Renal cortex interstitium (tissue), 15 donors: ENCODE measurements around the gene RPL36A. TPM values are rescaled to one million over a fixed set of nuclear protein-coding genes. Genes with fewer than 3 reads are reported as not detected.

Experiments
- DNase-seq, 11 donors: peaks; one replicate each; pipeline ENCODE4 v3.0.0-alpha.2; 2013; ENCODE audit warnings: low read depth in 9 of 11, low spot score in 4 of 11; ENCODE audit errors: extremely low read depth in 1 of 11
- long read RNA-seq, 16 experiments: transcript quantifications; one replicate each; lab custom pipeline, GENCODE V29; 2026
- polyA plus RNA-seq, 3 donors: library from polyadenylated mRNA; unstranded; fragments of 120-200 nt; gene quantifications; one replicate each; pipeline ENCODE4 v1.2.1, GENCODE V29; 2013; ENCODE audit not compliant: insufficient read length in 3 of 3

The RPL36A gene
- 1,000 to 10,000 TPM in 2 of 3 donors, 100 to 1,000 TPM in 1; 887 to 1,397 (median 1,349) TPM for polyA plus RNA-seq
- long read RNA-seq, donor 1, transcript RPL36A-205 (4 exons, 710 nt): minor isoform, 8 of 77 reads
- long read RNA-seq, donor 1, transcript RPL36A-203 (5 exons, 910 nt): major isoform, 55 of 77 reads
- long read RNA-seq, donor 1, transcript RPL36A-202 (4 exons, 691 nt): minor isoform, 10 of 77 reads
- long read RNA-seq, donor 1, partial matches to known transcripts: 0 of 77 reads
- long read RNA-seq, donor 1, other reads (novel, unspliced or antisense): 0 of 77 reads
- long read RNA-seq, donor 2, transcript RPL36A-203 (5 exons, 910 nt): major isoform, 67 of 79 reads
- long read RNA-seq, donor 2, partial matches to known transcripts: 0 of 79 reads
- long read RNA-seq, donor 2, other reads (novel, unspliced or antisense): 0 of 79 reads
- long read RNA-seq, donor 3, transcript RPL36A-205 (4 exons, 710 nt): minor isoform, 5 of 80 reads
- long read RNA-seq, donor 3, transcript RPL36A-202 (4 exons, 691 nt): minor isoform, 6 of 80 reads
- long read RNA-seq, donor 3, transcript RPL36A-203 (5 exons, 910 nt): major isoform, 60 of 80 reads
- long read RNA-seq, donor 3, partial matches to known transcripts: 0 of 80 reads
- long read RNA-seq, donor 3, other reads (novel, unspliced or antisense): 0 of 80 reads
- long read RNA-seq, donor 4, transcript RPL36A-203 (5 exons, 910 nt): major isoform, 57 of 67 reads
- long read RNA-seq, donor 4, transcript RPL36A-202 (4 exons, 691 nt): minor isoform, 7 of 67 reads
- long read RNA-seq, donor 4, partial matches to known transcripts: 0 of 67 reads
- long read RNA-seq, donor 4, other reads (novel, unspliced or antisense): 0 of 67 reads
- long read RNA-seq, donor 5, transcript RPL36A-202 (4 exons, 691 nt): minor isoform, 25 of 160 reads
- long read RNA-seq, donor 5, transcript RPL36A-208 (2 exons, 547 nt): minor isoform, 5 of 160 reads
- long read RNA-seq, donor 5, transcript RPL36A-203 (5 exons, 910 nt): major isoform, 117 of 160 reads
- long read RNA-seq, donor 5, transcript RPL36A-205 (4 exons, 710 nt): minor isoform, 5 of 160 reads
- long read RNA-seq, donor 5, partial matches to known transcripts: 0 of 160 reads
- long read RNA-seq, donor 5, other reads (novel, unspliced or antisense): 0 of 160 reads
- long read RNA-seq, donor 6, transcript RPL36A-203 (5 exons, 910 nt): major isoform, 90 of 127 reads
- long read RNA-seq, donor 6, transcript RPL36A-202 (4 exons, 691 nt): minor isoform, 24 of 127 reads
- long read RNA-seq, donor 6, transcript RPL36A-205 (4 exons, 710 nt): minor isoform, 6 of 127 reads
- long read RNA-seq, donor 6, partial matches to known transcripts: 0 of 127 reads
- long read RNA-seq, donor 6, other reads (novel, unspliced or antisense): 0 of 127 reads
- long read RNA-seq, donor 7, transcript RPL36A-205 (4 exons, 710 nt): minor isoform, 5 of 137 reads
- long read RNA-seq, donor 7, transcript RPL36A-204 (3 exons, 2,240 nt): minor isoform, 8 of 137 reads
- long read RNA-seq, donor 7, transcript RPL36A-203 (5 exons, 910 nt): major isoform, 107 of 137 reads
- long read RNA-seq, donor 7, transcript RPL36A-202 (4 exons, 691 nt): minor isoform, 12 of 137 reads
- long read RNA-seq, donor 7, partial matches to known transcripts: 0 of 137 reads
- long read RNA-seq, donor 7, other reads (novel, unspliced or antisense): 0 of 137 reads
- long read RNA-seq, donor 8, transcript RPL36A-205 (4 exons, 710 nt): minor isoform, 8 of 270 reads
- long read RNA-seq, donor 8, transcript RPL36A-203 (5 exons, 910 nt): major isoform, 197 of 270 reads
- long read RNA-seq, donor 8, transcript RPL36A-202 (4 exons, 691 nt): minor isoform, 27 of 270 reads
- long read RNA-seq, donor 8, transcript RPL36A-204 (3 exons, 2,240 nt): minor isoform, 14 of 270 reads
- long read RNA-seq, donor 8, partial matches to known transcripts: 16 of 270 reads
- long read RNA-seq, donor 8, other reads (novel, unspliced or antisense): 0 of 270 reads
- long read RNA-seq, donor 9, transcript RPL36A-202 (4 exons, 691 nt): minor isoform, 7 of 51 reads
- long read RNA-seq, donor 9, transcript RPL36A-203 (5 exons, 910 nt): major isoform, 35 of 51 reads
- long read RNA-seq, donor 9, partial matches to known transcripts: 0 of 51 reads
- long read RNA-seq, donor 9, other reads (novel, unspliced or antisense): 0 of 51 reads
- long read RNA-seq, donor 10, transcript RPL36A-204 (3 exons, 2,240 nt): minor isoform, 5 of 97 reads
- long read RNA-seq, donor 10, transcript RPL36A-203 (5 exons, 910 nt): major isoform, 73 of 97 reads
- long read RNA-seq, donor 10, transcript RPL36A-202 (4 exons, 691 nt): minor isoform, 7 of 97 reads
- long read RNA-seq, donor 10, partial matches to known transcripts: 0 of 97 reads
- long read RNA-seq, donor 10, other reads (novel, unspliced or antisense): 0 of 97 reads
- long read RNA-seq, donor 11, transcript RPL36A-203 (5 exons, 910 nt): major isoform, 26 of 35 reads
- long read RNA-seq, donor 11, partial matches to known transcripts: 0 of 35 reads
- long read RNA-seq, donor 11, other reads (novel, unspliced or antisense): 0 of 35 reads
- long read RNA-seq, donor 12, transcript RPL36A-203 (5 exons, 910 nt): major isoform, 34 of 60 reads
- long read RNA-seq, donor 12, transcript RPL36A-202 (4 exons, 691 nt): minor isoform, 8 of 60 reads
- long read RNA-seq, donor 12, transcript RPL36A-204 (3 exons, 2,240 nt): minor isoform, 8 of 60 reads
- long read RNA-seq, donor 12, partial matches to known transcripts: 0 of 60 reads
- long read RNA-seq, donor 12, other reads (novel, unspliced or antisense): 0 of 60 reads
- long read RNA-seq, donor 13, transcript RPL36A-207 (2 exons, 373 nt): minor isoform, 10 of 207 reads
- long read RNA-seq, donor 13, transcript RPL36A-205 (4 exons, 710 nt): minor isoform, 15 of 207 reads
- long read RNA-seq, donor 13, transcript RPL36A-202 (4 exons, 691 nt): minor isoform, 32 of 207 reads
- long read RNA-seq, donor 13, transcript RPL36A-203 (5 exons, 910 nt): major isoform, 132 of 207 reads
- long read RNA-seq, donor 13, partial matches to known transcripts: 12 of 207 reads
- long read RNA-seq, donor 13, other reads (novel, unspliced or antisense): 0 of 207 reads
- long read RNA-seq, donor 14, transcript RPL36A-202 (4 exons, 691 nt): minor isoform, 10 of 67 reads
- long read RNA-seq, donor 14, transcript RPL36A-203 (5 exons, 910 nt): major isoform, 50 of 67 reads
- long read RNA-seq, donor 14, partial matches to known transcripts: 0 of 67 reads
- long read RNA-seq, donor 14, other reads (novel, unspliced or antisense): 0 of 67 reads
- long read RNA-seq, donor 15, transcript RPL36A-203 (5 exons, 910 nt): major isoform, 13 of 19 reads
- long read RNA-seq, donor 15, partial matches to known transcripts: 0 of 19 reads
- long read RNA-seq, donor 15, other reads (novel, unspliced or antisense): 0 of 19 reads
- long read RNA-seq, donor 16, transcript RPL36A-208 (2 exons, 547 nt): minor isoform, 9 of 209 reads
- long read RNA-seq, donor 16, transcript RPL36A-203 (5 exons, 910 nt): major isoform, 138 of 209 reads
- long read RNA-seq, donor 16, transcript RPL36A-204 (3 exons, 2,240 nt): minor isoform, 14 of 209 reads
- long read RNA-seq, donor 16, transcript RPL36A-202 (4 exons, 691 nt): minor isoform, 41 of 209 reads
- long read RNA-seq, donor 16, partial matches to known transcripts: 0 of 209 reads
- long read RNA-seq, donor 16, other reads (novel, unspliced or antisense): 0 of 209 reads

DNA sequence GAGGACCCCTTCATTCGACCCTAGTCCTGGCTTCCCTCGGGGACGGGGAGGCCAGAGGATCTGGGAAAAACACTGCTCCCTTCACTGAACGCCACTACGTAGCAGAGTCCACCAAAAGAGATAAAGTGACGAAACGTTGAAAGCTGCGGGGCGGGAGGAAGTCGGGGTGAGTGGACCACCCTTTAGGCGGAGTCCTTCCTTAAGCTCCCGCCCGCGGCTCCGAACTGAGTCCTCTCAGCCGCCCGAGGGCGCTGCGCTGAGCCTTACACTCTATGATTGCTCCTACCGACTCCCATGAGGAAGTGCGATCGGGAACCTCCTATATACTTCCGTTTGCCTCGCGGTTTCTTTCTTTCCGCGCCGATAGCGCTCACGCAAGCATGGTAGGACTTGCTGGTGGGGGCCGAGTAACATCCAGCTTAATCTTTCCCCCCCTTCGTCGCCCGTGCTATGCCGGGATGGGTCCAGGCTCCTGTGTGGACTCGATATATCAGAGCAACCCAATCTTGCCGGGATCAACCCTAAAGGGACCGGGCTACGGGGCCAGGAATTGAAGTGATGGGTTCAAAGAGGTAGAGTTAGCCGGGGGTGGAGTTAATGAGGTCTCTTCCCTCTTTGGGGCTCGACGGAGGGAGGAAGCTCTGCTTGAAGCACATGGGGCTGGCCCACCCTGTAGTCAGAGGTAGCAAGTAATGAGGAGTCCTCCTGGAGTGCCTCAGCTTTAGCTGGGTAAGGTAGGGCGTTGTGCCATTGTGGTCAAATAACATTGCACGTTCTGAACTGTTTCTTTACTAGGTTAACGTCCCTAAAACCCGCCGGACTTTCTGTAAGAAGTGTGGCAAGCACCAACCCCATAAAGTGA lies at the start of gene RPL36A:
RPL36A (plus strand) TSS at position 348 of the 862 bp plus-strand sequence; CDS start at position 381, 33 bp downstream.
- DNase-seq: peak; percentile 64 to 86 (median 79)

DNA sequence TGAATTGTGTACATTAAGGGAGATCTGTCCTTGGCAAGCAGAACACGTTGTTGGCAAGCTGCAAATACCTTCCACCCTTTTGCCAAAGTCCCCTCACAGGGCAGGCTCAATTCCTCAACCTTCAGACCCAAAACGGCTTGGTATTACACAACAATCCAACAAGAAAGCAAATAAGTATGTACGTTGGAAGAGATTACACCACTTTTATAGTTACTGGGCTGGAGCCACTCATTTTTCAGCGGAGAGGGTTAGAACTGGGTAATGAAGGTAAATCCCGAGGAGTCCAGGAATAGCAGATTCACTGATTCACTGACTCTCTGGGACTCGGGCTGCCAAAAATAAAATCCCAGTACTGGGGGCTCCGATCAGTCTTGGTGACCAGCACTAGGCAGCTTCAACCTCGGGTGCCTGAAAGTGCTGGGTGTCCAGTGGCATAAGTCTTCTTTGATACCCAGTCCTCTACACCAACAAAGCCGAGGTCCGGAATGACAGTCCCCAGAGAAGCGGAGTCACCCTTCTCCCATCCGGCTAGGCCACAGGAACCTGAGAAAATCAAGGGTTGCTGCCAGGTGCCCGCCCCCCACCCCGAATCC lies 42.9 kb upstream of the RPL36A start:
- DNase-seq: no peak

DNA sequence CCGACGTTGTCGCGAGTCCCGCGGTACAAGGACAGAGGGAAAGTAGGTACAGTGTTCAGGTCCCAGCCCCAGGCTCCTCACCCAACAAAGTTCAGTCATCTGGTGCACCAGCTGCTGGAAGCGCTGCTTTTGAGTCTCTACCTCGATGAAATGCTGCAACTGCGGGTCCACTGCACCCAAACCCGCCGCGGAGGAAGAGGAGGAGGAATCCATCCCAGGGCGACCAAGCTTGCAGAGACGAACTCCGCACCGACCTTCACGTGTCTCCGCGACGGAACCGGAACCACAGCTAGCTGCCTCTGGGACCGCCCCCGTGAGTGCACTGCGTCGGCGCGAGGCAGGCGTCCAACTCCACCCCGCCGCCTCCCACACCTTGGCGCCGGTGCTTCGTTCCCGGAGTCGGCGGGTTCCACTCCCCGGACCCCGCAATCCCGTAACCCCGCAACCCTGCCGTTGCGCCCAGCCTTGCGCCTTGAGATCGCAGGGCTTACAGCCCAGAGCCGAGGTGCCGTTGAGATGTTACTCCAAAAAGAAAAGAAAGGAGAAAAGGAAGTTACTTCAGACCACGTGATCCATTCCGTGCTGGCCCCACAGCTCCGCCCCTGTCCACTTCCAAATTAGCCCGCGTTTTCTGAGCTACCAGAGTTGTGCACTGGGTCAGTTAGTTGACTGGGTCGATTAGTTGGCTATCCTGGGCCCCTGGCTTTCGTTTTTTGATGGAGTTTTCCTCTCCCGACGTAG lies 42.2 kb upstream of the RPL36A start, which contains the start of gene TIMM8A:
TIMM8A (minus strand) TSS at position 291 of the 741 bp plus-strand sequence; CDS start at position 213, 78 bp downstream.
- peak in 10 of 11 donors; percentile 42 to 67 (median 54) for DNase-seq

DNA sequence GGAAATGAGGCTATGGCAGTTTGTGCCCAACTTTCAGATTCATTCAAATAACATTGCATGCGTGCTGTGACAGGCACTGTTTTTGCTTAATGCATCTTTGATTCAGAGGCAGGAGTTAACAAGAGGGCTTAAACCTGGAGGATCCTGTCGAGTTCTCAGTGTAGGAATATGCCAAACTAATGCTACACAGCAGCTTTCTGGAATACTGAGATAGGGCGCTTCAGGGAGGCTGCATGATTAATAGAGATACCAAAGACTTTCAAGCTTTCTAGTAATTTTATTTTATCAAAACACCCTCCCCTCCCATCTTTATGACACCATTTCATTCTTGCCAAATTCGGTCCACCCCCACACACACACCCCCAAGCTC lies 41.6 kb upstream of the RPL36A start:
- DNase-seq: no peak

DNA sequence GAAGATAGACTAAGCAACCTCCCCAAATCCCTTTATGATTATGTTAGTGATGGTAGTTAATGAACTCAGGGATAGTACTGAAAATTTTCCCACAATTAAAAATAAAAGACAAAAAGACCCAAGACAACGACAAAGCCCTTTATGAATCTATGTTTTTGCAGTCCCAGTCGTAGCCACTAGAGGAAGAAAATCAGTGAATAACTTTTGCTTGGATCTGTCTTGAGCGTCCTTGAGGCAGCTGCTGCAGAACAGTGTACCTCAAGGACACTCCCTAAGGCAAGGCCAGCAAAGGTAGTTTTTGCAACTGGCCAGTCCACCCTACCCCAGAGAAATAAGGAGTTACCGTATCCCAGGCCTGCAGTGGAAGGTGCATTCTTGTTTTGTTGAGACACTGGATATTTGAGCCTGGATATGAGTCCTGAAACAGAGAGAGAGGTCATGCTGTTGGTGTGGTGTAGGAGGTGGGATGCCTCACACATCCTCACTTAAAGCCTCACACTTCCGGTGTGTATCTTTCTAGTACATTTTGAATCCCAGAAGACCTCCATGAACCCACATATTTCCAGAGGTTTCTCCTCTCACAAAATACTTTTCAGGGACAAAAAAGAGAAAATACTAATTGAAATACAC lies 33.5 kb upstream of the RPL36A start:
- DNase-seq: no peak

DNA sequence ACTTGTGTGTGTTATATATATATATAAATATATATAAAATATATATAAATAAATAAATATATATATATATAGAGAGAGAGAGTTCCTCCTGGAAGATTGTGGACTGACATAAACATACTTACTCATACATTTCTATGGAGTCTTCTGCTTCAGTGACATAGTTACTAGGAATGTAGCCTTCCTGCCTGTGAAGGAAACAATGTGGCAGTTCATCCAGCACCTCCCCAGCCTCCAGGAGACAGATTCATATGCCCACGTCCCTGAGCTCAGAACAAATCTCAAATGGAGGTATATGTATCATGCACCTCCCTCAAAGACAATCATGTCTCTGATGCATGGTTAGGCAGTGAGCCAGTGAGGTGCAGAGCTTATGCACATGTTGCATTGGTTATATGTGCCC lies 30.8 kb upstream of the RPL36A start:
- DNase-seq: no peak

DNA sequence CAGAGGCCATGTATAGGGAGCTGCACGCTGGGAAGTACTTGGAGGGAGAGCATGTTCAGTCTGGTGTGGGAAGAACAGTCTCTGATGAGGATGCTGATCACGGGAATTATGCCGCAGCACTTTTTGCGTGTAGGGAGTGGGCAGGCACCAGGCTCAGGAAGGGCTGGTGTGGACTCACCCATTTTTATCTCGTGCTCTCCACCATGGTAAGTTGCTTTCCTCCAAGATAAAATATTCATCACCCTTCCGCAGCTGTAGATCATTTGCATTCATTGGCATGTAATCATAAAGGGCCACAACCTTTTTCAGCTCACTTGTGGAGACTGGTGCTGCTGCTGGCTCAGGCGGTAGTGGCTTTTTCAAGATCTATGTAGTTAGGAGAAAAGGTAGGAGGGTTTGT lies 30.4 kb upstream of the RPL36A start:
- DNase-seq: no peak

DNA sequence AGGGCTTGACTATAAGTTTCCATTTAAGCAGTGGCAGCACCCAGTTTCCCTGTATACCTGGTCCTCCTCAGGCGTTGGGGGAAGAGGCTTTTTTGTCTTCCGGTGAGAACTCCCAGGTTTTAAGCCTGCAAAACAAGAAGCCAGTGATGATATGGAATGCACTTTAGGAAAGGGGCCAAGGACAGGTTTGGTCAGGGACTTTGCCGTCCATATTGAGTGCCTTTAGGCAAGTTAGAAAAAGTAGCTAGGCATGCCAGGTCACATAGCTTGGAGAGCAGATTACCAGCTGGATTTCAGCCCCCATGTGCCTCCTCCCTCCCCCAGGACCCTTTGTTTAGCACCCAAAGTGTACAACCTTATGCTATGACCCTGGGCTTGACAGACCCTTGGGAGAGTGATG lies 28.7 kb upstream of the RPL36A start:
- no peak for DNase-seq

DNA sequence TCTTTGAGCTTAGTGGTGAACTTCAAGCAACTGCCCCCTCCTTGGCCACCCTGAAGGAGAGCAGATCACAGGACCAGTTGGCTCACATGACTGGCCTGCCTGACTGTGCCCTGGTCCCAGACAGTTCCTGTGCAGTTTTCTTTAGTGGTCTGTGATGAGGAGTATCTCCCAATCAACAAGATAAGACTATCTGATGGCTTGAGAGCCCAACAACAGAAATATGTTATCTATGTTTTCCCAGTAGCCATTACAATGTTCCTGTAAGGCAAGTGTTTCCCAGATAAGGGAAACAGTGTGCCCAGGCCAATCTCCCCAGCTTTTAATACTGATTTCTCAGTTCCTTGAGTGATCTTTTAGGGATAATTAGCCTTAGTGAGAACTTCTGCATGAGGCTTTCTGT lies 28.1 kb upstream of the RPL36A start:
- DNase-seq: no peak

DNA sequence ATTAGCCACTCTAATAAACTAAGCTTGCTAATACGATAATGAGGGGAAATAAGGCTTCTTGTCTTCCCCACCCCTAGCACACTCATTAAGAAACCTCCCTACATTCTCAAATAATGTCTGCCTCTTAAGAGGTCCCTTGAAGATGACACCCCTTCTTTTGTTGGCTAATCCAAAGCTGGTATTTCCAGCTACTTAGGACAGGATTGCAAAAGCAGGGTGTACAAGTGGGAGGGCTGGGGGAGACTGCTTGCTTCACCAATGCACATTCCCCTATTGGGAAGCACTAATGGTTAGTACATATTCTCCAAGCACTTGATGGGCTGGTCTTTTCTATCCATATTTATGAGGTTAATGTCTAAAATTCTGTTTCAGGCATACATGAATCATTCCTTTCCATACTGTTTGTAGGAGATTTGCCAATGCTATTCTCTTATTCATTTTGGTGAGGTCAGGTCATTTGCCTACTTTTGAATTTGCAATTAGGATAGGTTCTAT lies 25.5 kb upstream of the RPL36A start:
- no peak for DNase-seq

DNA sequence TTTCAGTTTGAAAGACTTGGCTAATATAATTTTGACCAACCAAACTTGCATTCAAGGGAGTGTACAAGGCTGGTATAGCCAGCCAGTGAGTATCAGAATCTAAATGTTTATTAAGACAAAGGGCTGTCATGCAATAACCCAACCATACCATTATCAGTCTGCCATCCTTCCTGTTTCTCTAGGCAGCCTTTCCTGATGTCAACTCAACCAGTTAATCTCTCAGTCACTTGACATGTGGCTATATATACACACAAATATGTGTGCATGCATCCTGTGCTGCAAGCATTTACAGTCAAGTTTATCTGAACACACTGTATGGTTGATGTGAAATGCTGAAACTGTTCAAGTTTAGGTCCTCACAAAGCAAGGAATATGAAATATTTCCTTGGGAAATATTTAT lies 22.0 kb upstream of the RPL36A start:
- no peak for DNase-seq

DNA sequence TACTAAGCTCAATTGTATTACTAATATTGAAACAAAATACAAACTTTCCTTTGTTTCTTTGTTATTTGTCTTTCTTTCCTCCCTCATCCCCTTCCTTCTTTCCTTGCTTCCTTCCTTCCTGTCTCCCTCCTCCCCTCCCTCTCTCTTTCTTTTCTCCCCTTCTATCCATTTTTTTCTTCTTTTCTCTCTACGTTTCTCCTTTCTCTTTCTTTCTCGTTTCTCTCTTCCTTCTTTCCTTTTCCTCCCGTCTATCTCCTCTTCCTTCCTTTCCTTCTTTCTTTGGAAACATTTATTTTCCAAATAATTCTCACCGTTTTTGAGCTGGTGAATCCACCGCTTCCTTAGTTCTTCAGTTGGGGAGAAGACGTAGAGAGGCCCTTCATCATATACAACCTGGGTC lies 21.1 kb upstream of the RPL36A start:
- DNase-seq: no peak
